GM23338 (cell line): Measurements from ENCODE around the gene VAMP8. TPM values are rescaled to one million over a fixed set of nuclear protein-coding genes. Genes with fewer than 3 reads are reported as not detected.

Experiments used
- ATAC-seq: fragments of 200-7000 bp; cut with Tn5 transposase; 3 replicates; pipeline ENCODE4 v1.9.1; 2020
- DNase-seq: peaks from one replicate; pipeline ENCODE4 v3.0.0-alpha.2; 2015; ENCODE audit warnings: low spot score
- H2AFZ ChIP-seq: fragments of 200-600 bp; sonication (generic); 2 replicates; pipeline ENCODE4 v1.8.0; 2016; ENCODE audit warnings: antibody characterized with exemption, mild to moderate bottlenecking, moderate library complexity
- H3F3A ChIP-seq: fragments of 200-600 bp; sonication (generic); replicated peaks from 2 replicates; pipeline ENCODE4 v1.8.0; 2017; ENCODE audit warnings: antibody characterized with exemption, mixed run types, low read depth
- H3K27ac ChIP-seq: fragments of 200-600 bp; sonication (generic); 2 replicates; pipeline ENCODE4 v1.6.1; 2016; ENCODE audit warnings: low read depth
- H3K27me3 ChIP-seq: fragments of 200-600 bp; sonication (generic); 2 replicates; pipeline ENCODE4 v1.8.0; 2016; ENCODE audit warnings: mild to moderate bottlenecking, mixed run types, moderate library complexity; ENCODE audit not compliant: insufficient read depth
- H3K36me3 ChIP-seq: fragments of 200-600 bp; sonication (generic); 2 replicates; pipeline ENCODE4 v1.8.0; 2016; ENCODE audit warnings: mild to moderate bottlenecking; ENCODE audit not compliant: insufficient read depth
- H3K4me1 ChIP-seq: fragments of 200-600 bp; sonication (generic); 2 replicates; pipeline ENCODE4 v1.8.0; 2016; ENCODE audit warnings: mild to moderate bottlenecking, moderate library complexity; ENCODE audit not compliant: insufficient read depth
- H3K4me2 ChIP-seq: fragments of 200-600 bp; sonication (generic); 2 replicates; pipeline ENCODE4 v1.7.1; 2017; ENCODE audit warnings: mixed run types
- H3K4me3 ChIP-seq: fragments of 200-600 bp; sonication (generic); 2 replicates; pipeline ENCODE4 v1.6.1; 2016; ENCODE audit warnings: mixed run types
- H3K79me2 ChIP-seq: fragments of 200-600 bp; sonication (generic); replicated peaks from 2 replicates; pipeline ENCODE4 v1.8.0; 2017; ENCODE audit warnings: mild to moderate bottlenecking; ENCODE audit not compliant: insufficient read depth
- H3K9me2 ChIP-seq: fragments of 200-600 bp; sonication (generic); 2 replicates; pipeline ENCODE4 v1.8.0; 2017; ENCODE audit not compliant: insufficient read depth
- H4K20me1 ChIP-seq: fragments of 200-600 bp; sonication (generic); replicated peaks from 2 replicates; pipeline ENCODE4 v1.8.0; 2017; ENCODE audit warnings: mild to moderate bottlenecking; ENCODE audit not compliant: insufficient read depth
- H3K27ac Mint-ChIP-seq: 2 replicates; pipeline ENCODE4 v1.8.0; 2020; ENCODE audit warnings: inconsistent platforms, mild to moderate bottlenecking, moderate library complexity, mixed read lengths
- H3K27me3 Mint-ChIP-seq: 3 replicates; pipeline ENCODE4 v1.8.0; 2022; ENCODE audit warnings: low read depth, mild to moderate bottlenecking, moderate library complexity, mixed read lengths, inconsistent platforms; ENCODE audit not compliant: insufficient read depth, poor library complexity
- H3K36me3 Mint-ChIP-seq: 3 replicates; pipeline ENCODE4 v1.8.0; 2021; ENCODE audit warnings: low read depth, mild to moderate bottlenecking, inconsistent platforms, moderate library complexity, mixed read lengths
- H3K4me1 Mint-ChIP-seq: 3 replicates; pipeline ENCODE4 v1.8.0; 2020; ENCODE audit warnings: mild to moderate bottlenecking, inconsistent platforms, mixed read lengths
- H3K4me3 Mint-ChIP-seq: 3 replicates; pipeline ENCODE4 v1.8.0; 2021; ENCODE audit warnings: moderate library complexity, mild to moderate bottlenecking, inconsistent platforms, mixed read lengths
- H3K9me3 Mint-ChIP-seq: 3 replicates; pipeline ENCODE4 v1.8.0; 2020; ENCODE audit warnings: moderate library complexity, mild to moderate bottlenecking, inconsistent platforms, mixed read lengths
- ETS1 ChIP-seq: IDR thresholded peaks from 2 replicates; pipeline ENCODE4 v1.6.1; 2016; ENCODE audit warnings: antibody characterized with exemption
- EZH2 ChIP-seq: fragments of 200-600 bp; sonication (generic); IDR thresholded peaks from one replicate; pipeline ENCODE4 v1.8.0; 2017; ENCODE audit warnings: antibody characterized with exemption, mild to moderate bottlenecking, low read depth; ENCODE audit not compliant: unreplicated experiment
- EZH2phosphoT487 ChIP-seq: fragments of 200-600 bp; sonication (generic); IDR thresholded peaks from one replicate; pipeline ENCODE4 v1.8.1; 2018; ENCODE audit warnings: antibody characterized with exemption; ENCODE audit not compliant: unreplicated experiment
- NANOG ChIP-seq: IDR thresholded peaks from 2 replicates; pipeline ENCODE4 v1.6.1; 2016; ENCODE audit warnings: antibody characterized with exemption, borderline replicate concordance
- POLR2AphosphoS5 ChIP-seq: IDR thresholded peaks from 2 replicates; pipeline ENCODE4 v1.6.1; 2016; ENCODE audit warnings: antibody characterized with exemption, low read depth
- REST ChIP-seq: IDR thresholded peaks from one replicate; pipeline ENCODE4 v1.6.1; 2018; ENCODE audit warnings: antibody characterized with exemption; ENCODE audit not compliant: unreplicated experiment
- STAT1 ChIP-seq: IDR thresholded peaks from one replicate; pipeline ENCODE4 v1.6.1; 2016; ENCODE audit warnings: antibody characterized with exemption; ENCODE audit not compliant: unreplicated experiment
- ZNF114 ChIP-seq: fragments of 250-450 bp; sonication (Bioruptor Pico); IDR thresholded peaks from 2 replicates; pipeline ENCODE4 v1.5.0; 2020; ENCODE audit warnings: mild to moderate bottlenecking, moderate library complexity
- ZNF462 ChIP-seq: fragments of 250-450 bp; sonication (Bioruptor Pico); IDR thresholded peaks from 2 replicates; pipeline ENCODE4 v1.5.0; 2020; ENCODE audit warnings: mild to moderate bottlenecking, moderate library complexity
- polyA plus RNA-seq: library from polyadenylated mRNA; unstranded; fragments of >200 nt; fragmentation: Nextera tagmentation; extraction: Ambion mirVana; gene quantifications from 2 replicates; pipeline ENCODE4 v1.2.1, GENCODE V29; 2016
- total RNA-seq: library from RNA; depleted of rRNA; stranded (reverse); fragments of >200 nt; shearing (Covaris generic); gene quantifications from 2 replicates; pipeline ENCODE4 v1.2.3, GENCODE V29; 2014

VAMP8 gene
- total and polyA plus RNA-seq, 2 experiments from 2014 or later: 16.3 to 71.7 TPM

- no peak for TF ChIP-seq REST
- TF ChIP-seq NANOG: no peak
- TF ChIP-seq ETS1: no peak
- no peak for TF ChIP-seq ZNF114 (CRISPR knock-in tag)
- no peak for TF ChIP-seq EZH2phosphoT487
- no peak for TF ChIP-seq STAT1
Observed at GRCh38 chr2:85528355-85528754, 49.0 kb upstream of the VAMP8 start (continued).

- Mint-ChIP-seq H3K9me3 (no peaks in the 10 kb centered on the region; the same call in 2 of the 3 replicates), H3K36me3 (no peaks in the 10 kb centered on the region), H3K4me1 (peaks cover 13% of the 10 kb centered on the region), H3K4me3 (no peak overlapping the region), H3K27ac (no peak overlapping the region), H3K27me3 (peaks cover 9% of the 10 kb centered on the region)
- Histone ChIP-seq H4K20me1 (no peaks in the 10 kb centered on the region), H3K36me3 (no peaks in the 10 kb centered on the region), H3K27ac (no peak overlapping the region), H3K9me2 (no peaks in the 10 kb centered on the region), H3F3A (no peaks in the 10 kb centered on the region), H3K79me2 (no peaks in the 10 kb centered on the region), H2AFZ (no peak overlapping the region), H3K4me3 (no peak overlapping the region), H3K27me3 (no peaks in the 10 kb centered on the region), H3K4me1 (peaks cover 2% of the 10 kb centered on the region; the same call in 1 of the 2 replicates), H3K4me2 (no peak overlapping the region)
- ATAC-seq (no peak), DNase-seq (no peak)
- TF ChIP-seq ZNF462 (CRISPR knock-in tag) (no peak), ZNF114 (CRISPR knock-in tag) (no peak), EZH2 (no peak), POLR2AphosphoS5 (no peak), REST (no peak)
Observed at GRCh38 chr2:85529809-85530208, 47.6 kb upstream of the VAMP8 start.
